GM21619 (cell line): ENCODE measurements around the gene OAS1.

Experiments
- ATAC-seq: cut with Tn5 transposase; IDR thresholded peaks from one replicate; pipeline ENCODE4 v1.9.1; 2021; ENCODE audit not compliant: unreplicated experiment

OAS1 gene

GRCh38 chr12:112963227-112963861 lies 56.6 kb downstream of the OAS1 start:
- ATAC-seq: no peak

DNA sequence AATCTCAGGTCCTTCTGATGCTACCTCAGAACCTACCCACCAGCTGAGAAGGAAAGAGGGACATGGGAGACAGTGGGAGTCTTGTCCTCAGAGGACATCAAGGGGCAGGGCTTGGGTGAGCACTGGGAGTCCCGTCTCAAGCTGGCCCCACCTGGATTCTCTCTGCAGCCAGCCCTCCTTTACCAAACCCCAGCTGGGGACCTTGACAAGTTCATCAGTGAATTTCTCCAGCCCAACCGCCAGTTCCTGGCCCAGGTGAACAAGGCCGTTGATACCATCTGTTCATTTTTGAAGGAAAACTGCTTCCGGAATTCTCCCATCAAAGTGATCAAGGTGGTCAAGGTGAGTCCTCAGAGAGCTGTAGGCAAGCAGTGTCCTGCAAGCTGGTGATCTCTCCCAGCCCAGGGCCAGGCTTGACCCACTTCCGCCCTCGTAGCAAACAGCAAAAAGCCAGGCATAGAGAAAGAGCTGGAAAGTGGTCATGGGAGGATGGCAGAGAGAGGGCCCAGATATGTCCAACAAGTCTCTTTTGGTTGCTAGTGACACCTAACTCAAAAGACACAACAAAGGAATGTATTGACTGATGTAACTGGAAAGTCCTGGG lies 57.4 kb downstream of the OAS1 start:
- no peak for ATAC-seq

GRCh38 chr12:112964915-112965314 lies 58.2 kb downstream of the OAS1 start:
- ATAC-seq: no peak

DNA sequence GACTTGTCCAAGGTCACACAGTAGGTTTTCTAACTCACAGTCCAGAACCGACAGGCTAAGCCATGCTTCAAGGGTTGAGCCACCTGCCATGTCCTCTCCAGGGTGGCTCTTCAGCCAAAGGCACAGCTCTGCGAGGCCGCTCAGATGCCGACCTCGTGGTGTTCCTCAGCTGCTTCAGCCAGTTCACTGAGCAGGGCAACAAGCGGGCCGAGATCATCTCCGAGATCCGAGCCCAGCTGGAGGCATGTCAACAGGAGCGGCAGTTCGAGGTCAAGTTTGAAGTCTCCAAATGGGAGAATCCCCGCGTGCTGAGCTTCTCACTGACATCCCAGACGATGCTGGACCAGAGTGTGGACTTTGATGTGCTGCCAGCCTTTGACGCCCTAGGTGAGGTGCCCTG lies 58.9 kb downstream of the OAS1 start:
- no peak for ATAC-seq

- no peak for ATAC-seq
These were observed 60.5 kb downstream of the OAS1 start for GRCh38 chr12:112967306-112967705.

GRCh38 chr12:112967858-112968257 lies 61.1 kb downstream of the OAS1 start:
- no peak for ATAC-seq
